ENCODE measurements around the gene DLD. TPM values are rescaled to one million over a fixed set of nuclear protein-coding genes. Genes with fewer than 3 reads are reported as not detected.

DLD gene
- total and polyA plus RNA-seq, 3 experiments from 2014 or later: 53.4 to 121 (median 121) TPM

GRCh38 chr7:107874605-107875446 is 16.2 kb upstream of the DLD start:
- Mint-ChIP-seq H3K4me1 (peaks cover 22 to 52% (median 34%) of the 10 kb centered on the region in 3 donors), H3K36me3 (no peaks in the 10 kb centered on the region), H3K4me3 (no peak overlapping the region), H3K27ac (peak overlapping the region in 6 of 8 donors; percentile 5 to 81 (median 66)), H3K9me3 (no peaks in the 10 kb centered on the region), H3K27me3 (peaks cover 3 to 4% of the 10 kb centered on the region in 2 donors)
- Histone ChIP-seq H3K9me3 (ENCODE audit: low read length) (no peaks in the 10 kb centered on the region), H3K4me1 (ENCODE audit: insufficient read depth, low read length) (peaks cover 4% of the 10 kb centered on the region), H3K4me3 (ENCODE audit: low read length) (no peak overlapping the region), H3K27me3 (ENCODE audit: insufficient read depth, low read length, poor library complexity, severe bottlenecking) (no peaks in the 10 kb centered on the region), H3K27ac (ENCODE audit: low read depth, low read length) (no peak overlapping the region), H3K36me3 (ENCODE audit: insufficient read depth, low read length) (no peaks in the 10 kb centered on the region)
- DNase-seq: peak in 4 of 5 donors; percentile 3 to 53 (median 44)
- ChIA-PET CTCF (interaction anchor here (0.6 to 13.8 kb wide), 22 partner anchors 10 to 412 kb away, joined by 3 to 227 read pairs (median 4); partner anchors contain the start of genes CBLL1 and DLD), POLR2A (interaction anchor here (0.5 to 2.6 kb wide), 7 partner anchors 18 to 412 kb away, joined by 3 to 23 read pairs (median 3); partner anchors contain the start of gene CBLL1)

- Histone ChIP-seq H3K4me1 (ENCODE audit: insufficient read depth, low read length) (peaks cover 4% of the 10 kb centered on the region), H3K36me3 (ENCODE audit: insufficient read depth, low read length) (no peaks in the 10 kb centered on the region), H3K27ac (ENCODE audit: low read depth, low read length) (no peak overlapping the region), H3K27me3 (ENCODE audit: insufficient read depth, low read length, poor library complexity, severe bottlenecking) (no peaks in the 10 kb centered on the region), H3K4me3 (ENCODE audit: low read length) (no peak overlapping the region), H3K9me3 (ENCODE audit: low read length) (no peaks in the 10 kb centered on the region)
- POLR2A ChIA-PET: interaction anchor here (2.6 kb wide), 1 partner anchor 134 kb away, joined by 23 read pairs; the partner anchor contains the start of gene CBLL1
- Mint-ChIP-seq H3K4me3 (peak overlapping the region in 1 of 7 donors; percentile 49), H3K27me3 (peaks cover 3 to 9% of the 10 kb centered on the region in 2 donors), H3K36me3 (no peaks in the 10 kb centered on the region), H3K4me1 (peaks cover 12 to 32% (median 17%) of the 10 kb centered on the region in 3 donors), H3K27ac (peak overlapping the region in 2 of 8 donors; percentile 55 to 84), H3K9me3 (no peaks in the 10 kb centered on the region)
- no peak for DNase-seq
- CTCF ChIA-PET: interaction anchor here (1.1 to 13.8 kb wide), 5 partner anchors 10 to 151 kb away, joined by 3 to 227 read pairs (median 11); partner anchors contain the start of gene CBLL1
These were observed 14.1 kb upstream of the DLD start for GRCh38 chr7:107876916-107877315.

- POLR2A ChIA-PET: interaction anchor here (3.6 kb wide), 1 partner anchor 134 kb away, joined by 11 read pairs; the partner anchor contains the start of gene CBLL1
- Histone ChIP-seq H3K4me1 (ENCODE audit: insufficient read depth, low read length) (peaks cover 4% of the 10 kb centered on the region), H3K9me3 (ENCODE audit: low read length) (no peaks in the 10 kb centered on the region), H3K27me3 (ENCODE audit: insufficient read depth, low read length, poor library complexity, severe bottlenecking) (no peaks in the 10 kb centered on the region), H3K36me3 (ENCODE audit: insufficient read depth, low read length) (no peaks in the 10 kb centered on the region), H3K27ac (ENCODE audit: low read depth, low read length) (no peak overlapping the region), H3K4me3 (ENCODE audit: low read length) (no peak overlapping the region)
- Mint-ChIP-seq H3K27ac (no peak overlapping the region), H3K9me3 (no peaks in the 10 kb centered on the region), H3K27me3 (peaks cover 0 to 18% of the 10 kb centered on the region in 2 donors), H3K36me3 (no peaks in the 10 kb centered on the region), H3K4me3 (no peak overlapping the region), H3K4me1 (peaks cover 12 to 31% (median 17%) of the 10 kb centered on the region in 3 donors)
- CTCF ChIA-PET: interaction anchor here (1.1 to 13.8 kb wide), 4 partner anchors 9 to 152 kb away, joined by 3 to 227 read pairs (median 8); partner anchors contain the start of gene CBLL1
- DNase-seq: no peak
These were observed 13.1 kb upstream of the DLD start for GRCh38 chr7:107877731-107878382.

- Histone ChIP-seq H3K36me3 (ENCODE audit: insufficient read depth, low read length) (no peaks in the 10 kb centered on the region), H3K4me3 (ENCODE audit: low read length) (no peak overlapping the region), H3K9me3 (ENCODE audit: low read length) (no peaks in the 10 kb centered on the region), H3K27me3 (ENCODE audit: insufficient read depth, low read length, poor library complexity, severe bottlenecking) (no peaks in the 10 kb centered on the region), H3K27ac (ENCODE audit: low read depth, low read length) (no peak overlapping the region), H3K4me1 (ENCODE audit: insufficient read depth, low read length) (peaks cover 4% of the 10 kb centered on the region)
- Mint-ChIP-seq H3K27me3 (peaks cover 0 to 22% of the 10 kb centered on the region in 2 donors), H3K27ac (peak overlapping the region in 1 of 8 donors; percentile 20), H3K9me3 (no peaks in the 10 kb centered on the region), H3K4me3 (no peak overlapping the region), H3K36me3 (no peaks in the 10 kb centered on the region), H3K4me1 (peaks cover 11 to 27% (median 17%) of the 10 kb centered on the region in 3 donors)
- ChIA-PET POLR2A (interaction anchor here (3.6 kb wide), 1 partner anchor 135 kb away, joined by 11 read pairs; the partner anchor contains the start of gene CBLL1), CTCF (interaction anchor here (0.8 to 13.8 kb wide), 12 partner anchors 8 to 421 kb away, joined by 3 to 227 read pairs (median 4); partner anchors contain the start of gene CBLL1)
- no peak for DNase-seq
These were observed 12.3 kb upstream of the DLD start for GRCh38 chr7:107878636-107879035.

GRCh38 chr7:107879400-107880035 is 11.5 kb upstream of the DLD start:
- H3K27me3 Mint-ChIP-seq: peaks cover 4 to 30% of the 10 kb centered on the region in 2 donors
- Histone ChIP-seq H3K4me1 (ENCODE audit: insufficient read depth, low read length) (peaks cover 4% of the 10 kb centered on the region), H3K36me3 (ENCODE audit: insufficient read depth, low read length) (no peaks in the 10 kb centered on the region), H3K27ac (ENCODE audit: low read depth, low read length) (no peak overlapping the region), H3K27me3 (ENCODE audit: insufficient read depth, low read length, poor library complexity, severe bottlenecking) (no peaks in the 10 kb centered on the region), H3K9me3 (ENCODE audit: low read length) (no peaks in the 10 kb centered on the region), H3K4me3 (ENCODE audit: low read length) (no peak overlapping the region)
- no peaks in the 10 kb centered on the region for H3K36me3 Mint-ChIP-seq
- H3K4me1 Mint-ChIP-seq: peaks cover 8 to 19% (median 10%) of the 10 kb centered on the region in 3 donors
- H3K27ac Mint-ChIP-seq: no peak overlapping the region
- H3K4me3 Mint-ChIP-seq: no peak overlapping the region
- H3K9me3 Mint-ChIP-seq: no peaks in the 10 kb centered on the region
- DNase-seq: peak in 4 of 5 donors; percentile 19 to 50 (median 32)
- POLR2A ChIA-PET: interaction anchor here (1.1 to 3.6 kb wide), 2 partner anchors 11 to 136 kb away, joined by 4 to 11 read pairs; partner anchors contain the start of genes CBLL1 and DLD
- CTCF ChIA-PET: interaction anchor here (0.8 to 13.8 kb wide), 14 partner anchors 9 to 733 kb away, joined by 3 to 227 read pairs (median 4); partner anchors contain the start of genes CBLL1, COG5 and DUS4L

GRCh38 chr7:107882766-107883165 is 8.2 kb upstream of the DLD start:
- POLR2A ChIA-PET: no interaction called here
- Histone ChIP-seq H3K27me3 (ENCODE audit: insufficient read depth, low read length, poor library complexity, severe bottlenecking) (no peaks in the 10 kb centered on the region), H3K4me1 (ENCODE audit: insufficient read depth, low read length) (no peaks in the 10 kb centered on the region), H3K9me3 (ENCODE audit: low read length) (no peaks in the 10 kb centered on the region), H3K27ac (ENCODE audit: low read depth, low read length) (no peak overlapping the region), H3K36me3 (ENCODE audit: insufficient read depth, low read length) (no peaks in the 10 kb centered on the region), H3K4me3 (ENCODE audit: low read length) (no peak overlapping the region)
- CTCF ChIA-PET: interaction anchor here (13.8 kb wide), 1 partner anchor 139 kb away, joined by 227 read pairs; the partner anchor contains the start of gene CBLL1
- H3K27ac Mint-ChIP-seq: no peak overlapping the region
- H3K36me3 Mint-ChIP-seq: no peaks in the 10 kb centered on the region
- H3K4me1 Mint-ChIP-seq: peaks cover 5 to 7% (median 6%) of the 10 kb centered on the region in 3 donors
- no peaks in the 10 kb centered on the region for H3K9me3 Mint-ChIP-seq
- no peak overlapping the region for H3K4me3 Mint-ChIP-seq
- no peak for DNase-seq
- peaks cover 8 to 38% of the 10 kb centered on the region in 2 donors for H3K27me3 Mint-ChIP-seq

- Histone ChIP-seq H3K4me3 (ENCODE audit: low read length) (no peak overlapping the region), H3K4me1 (ENCODE audit: insufficient read depth, low read length) (no peaks in the 10 kb centered on the region), H3K27me3 (ENCODE audit: insufficient read depth, low read length, poor library complexity, severe bottlenecking) (no peaks in the 10 kb centered on the region), H3K27ac (ENCODE audit: low read depth, low read length) (no peak overlapping the region), H3K36me3 (ENCODE audit: insufficient read depth, low read length) (no peaks in the 10 kb centered on the region), H3K9me3 (ENCODE audit: low read length) (no peaks in the 10 kb centered on the region)
- no peaks in the 10 kb centered on the region for H3K9me3 Mint-ChIP-seq
- H3K4me3 Mint-ChIP-seq: no peak overlapping the region
- H3K36me3 Mint-ChIP-seq: no peaks in the 10 kb centered on the region
- POLR2A ChIA-PET: no interaction called here
- H3K27me3 Mint-ChIP-seq: peaks cover 8 to 38% of the 10 kb centered on the region in 2 donors
- H3K4me1 Mint-ChIP-seq: peaks cover 2 to 5% (median 5%) of the 10 kb centered on the region in 3 donors
- no peak overlapping the region for H3K27ac Mint-ChIP-seq
- no peak for DNase-seq
- CTCF ChIA-PET: interaction anchor here (1.0 kb wide), 1 partner anchor 141 kb away, joined by 3 read pairs; the partner anchor contains the start of gene CBLL1
These were observed 6.7 kb upstream of the DLD start for GRCh38 chr7:107884066-107884818.
